CD14-positive monocyte (primary cell): Measurements from ENCODE around the gene BARD1. TPM values are rescaled to one million over a fixed set of nuclear protein-coding genes. Genes with fewer than 3 reads are reported as not detected.

ENCODE experiments used
- DNase-seq, 3 donors: peaks; one replicate each; pipeline ENCODE4 v3.0.0-alpha.2; 2011 to 2022
- H2AFZ ChIP-seq: 2 replicates; pipeline ENCODE4 v1.6.0; 2012; ENCODE audit warnings: mild to moderate bottlenecking, low read depth, low read length, inconsistent platforms; ENCODE audit not compliant: insufficient read depth, poor library complexity, severe bottlenecking
- H3K27ac ChIP-seq, 2 donors: 1 replicate in 1 of 2; 2 replicates in 1 of 2; pipeline ENCODE4 v1.5.1; 2012 to 2013; ENCODE audit warnings: low read length in 2 of 2, control low read depth in 1 of 2, inconsistent platforms in 1 of 2, low read depth in 1 of 2, mild to moderate bottlenecking in 1 of 2
- H3K27me3 ChIP-seq, 2 donors: one replicate each; pipeline versions ENCODE4 v1.6.0 to v1.6.1; 2011 to 2013; ENCODE audit warnings: low read length in 2 of 2; ENCODE audit not compliant: control insufficient read depth in 2 of 2, insufficient read depth in 2 of 2
- H3K36me3 ChIP-seq, 2 donors: replicated peaks in 1 of 2; 1 replicate in 1 of 2; 2 replicates in 1 of 2; pipeline versions ENCODE4 v1.5.1 to v1.6.1; 2012 to 2013; ENCODE audit warnings: low read length in 2 of 2, control low read depth in 1 of 2, inconsistent platforms in 1 of 2, mild to moderate bottlenecking in 1 of 2; ENCODE audit not compliant: insufficient read depth in 2 of 2, control insufficient read depth in 1 of 2
- H3K4me1 ChIP-seq, 2 donors: 1 replicate in 1 of 2; 2 replicates in 1 of 2; pipeline versions ENCODE4 v1.5.1 to v1.6.1; 2012 to 2013; ENCODE audit warnings: low read length in 2 of 2, control low read depth in 1 of 2, inconsistent platforms in 1 of 2, mild to moderate bottlenecking in 1 of 2, moderate library complexity in 1 of 2; ENCODE audit not compliant: insufficient read depth in 2 of 2, control insufficient read depth in 1 of 2
- H3K4me2 ChIP-seq: replicated peaks from 2 replicates; pipeline ENCODE3; 2012; ENCODE audit warnings: low read length, moderate library complexity, mild to moderate bottlenecking; ENCODE audit not compliant: poor library complexity, severe bottlenecking; ENCODE audit errors: extremely low read depth
- H3K4me3 ChIP-seq, 3 experiments: fragments of 200-600 bp in 1 of 3; sonication (generic) in 1 of 3; replicated peaks in 1 of 3; 1 replicate in 2 of 3; 2 replicates in 1 of 3; pipeline ENCODE4 v1.5.1; 2011 to 2013; ENCODE audit warnings: low read length in 3 of 3, mild to moderate bottlenecking in 3 of 3, control low read depth in 2 of 3, low read depth in 2 of 3, inconsistent platforms in 1 of 3, moderate library complexity in 1 of 3
- H3K79me2 ChIP-seq: 2 replicates; pipeline ENCODE4 v1.6.0; 2012; ENCODE audit warnings: mild to moderate bottlenecking, control low read depth, inconsistent platforms, low read length, moderate library complexity; ENCODE audit not compliant: insufficient read depth
- H3K9ac ChIP-seq: 2 replicates; pipeline ENCODE4 v1.6.0; 2017; ENCODE audit warnings: low read length, mild to moderate bottlenecking; ENCODE audit not compliant: insufficient read depth, poor library complexity, severe bottlenecking
- H3K9me3 ChIP-seq, 2 donors: replicated peaks in 1 of 2; 1 replicate in 1 of 2; 2 replicates in 1 of 2; pipeline versions ENCODE4 v1.5.1 to v1.6.1; 2012 to 2013; ENCODE audit warnings: low read length in 2 of 2, control low read depth in 1 of 2; ENCODE audit not compliant: control insufficient read depth in 1 of 2, insufficient read depth in 1 of 2
- H4K20me1 ChIP-seq: 2 replicates; pipeline ENCODE4 v1.6.0; 2012; ENCODE audit warnings: mild to moderate bottlenecking, low read length, control low read depth, moderate library complexity; ENCODE audit not compliant: insufficient read depth
- H3K27ac Mint-ChIP-seq, 7 donors: one replicate each; pipeline ENCODE4 v1.8.0; 2020; ENCODE audit warnings: mild to moderate bottlenecking in 7 of 7, mixed read lengths in 7 of 7, moderate library complexity in 6 of 7, inconsistent platforms in 2 of 7
- H3K27me3 Mint-ChIP-seq, 3 donors: one replicate each; pipeline ENCODE4 v1.8.0; 2021 to 2022; ENCODE audit warnings: low read depth in 3 of 3, mild to moderate bottlenecking in 3 of 3, mixed read lengths in 3 of 3, moderate library complexity in 3 of 3, inconsistent platforms in 1 of 3
- H3K36me3 Mint-ChIP-seq, 2 donors: one replicate each; pipeline ENCODE4 v1.8.0; 2020; ENCODE audit warnings: mixed read lengths in 2 of 2, inconsistent platforms in 1 of 2, mild to moderate bottlenecking in 1 of 2
- H3K4me1 Mint-ChIP-seq: one replicate; pipeline ENCODE4 v1.8.0; 2020; ENCODE audit warnings: mild to moderate bottlenecking, mixed read lengths
- H3K4me3 Mint-ChIP-seq, 2 donors: one replicate each; pipeline ENCODE4 v1.8.0; 2020; ENCODE audit warnings: mild to moderate bottlenecking in 2 of 2, mixed read lengths in 2 of 2, moderate library complexity in 1 of 2
- H3K9me3 Mint-ChIP-seq, 7 donors: one replicate each; pipeline ENCODE4 v1.8.0; 2020 to 2022; ENCODE audit warnings: mixed read lengths in 7 of 7, mild to moderate bottlenecking in 6 of 7, moderate library complexity in 6 of 7, inconsistent platforms in 2 of 7
- CTCF ChIP-seq: fragments of 200-600 bp; IDR thresholded peaks from one replicate; pipeline ENCODE4 v1.8.0; 2022; ENCODE audit warnings: antibody characterized with exemption, mild to moderate bottlenecking
- WGBS: methylation state at CpG from one replicate; pipeline ENCODE4 v1.1.5; 2013; ENCODE audit warnings: missing lambda C conversion rate; ENCODE audit not compliant: insufficient coverage; 5-methylcytosine and 5-hydroxymethylcytosine counted together
- intact Hi-C, 2 donors: fragments of 100-400 bp; cut with micrococcal nuclease; formaldehyde crosslinking; loops; one replicate each; pipeline versions ENCODE4 v1.15.0 to v1.15.1; 2023
- polyA plus RNA-seq, 3 donors: library from polyadenylated mRNA; depleted of rRNA in 1 of 3; unstranded in 2 of 3; stranded (reverse) in 1 of 3; fragments of 300-500 nt in 2 of 3; fragments of >200 nt in 1 of 3; fragmentation: Illumina TruSeq in 2 of 3; gene quantifications; 1 replicate in 2 of 3; 2 replicates in 1 of 3; pipeline ENCODE4 v1.2.3, GENCODE V29; 2012 to 2021

BARD1 gene
- polyA plus RNA-seq, 3 donors = 2.4 to 3.3 (median 2.5) TPM

DNA sequence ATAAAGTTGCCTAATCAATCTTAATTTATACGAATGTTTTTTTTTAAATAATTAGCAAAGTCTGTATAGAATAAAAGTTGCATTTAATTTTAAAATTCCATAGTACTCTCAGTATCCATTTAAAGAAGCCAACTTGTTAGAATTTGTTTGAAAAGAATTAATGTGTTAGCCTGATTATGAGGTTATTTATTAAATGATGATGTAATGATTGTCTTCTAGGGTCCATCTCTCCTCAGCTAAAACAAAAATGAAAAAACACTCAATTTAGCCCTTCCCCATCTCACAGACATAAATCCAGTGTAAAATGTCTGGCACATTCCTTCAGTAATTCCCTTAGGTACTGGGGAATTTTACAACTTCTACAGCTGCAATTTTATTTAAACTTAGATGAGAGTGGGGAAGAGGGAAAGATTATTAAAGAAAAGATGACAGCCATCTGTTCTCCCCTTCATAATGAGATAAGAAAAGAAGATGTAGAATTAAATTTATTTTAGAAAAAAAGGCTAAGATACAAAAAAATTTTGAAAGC, 68.6 kb downstream of the BARD1 start:
- Mint-ChIP-seq H3K36me3 (peaks cover 38 to 47% of the 10 kb centered on the region in 2 donors), H3K27me3 (no peaks in the 10 kb centered on the region), H3K9me3 (no peaks in the 10 kb centered on the region), H3K4me1 (no peaks in the 10 kb centered on the region), H3K27ac (no peak overlapping the region), H3K4me3 (no peak overlapping the region)
- Histone ChIP-seq H4K20me1 (no peaks in the 10 kb centered on the region), H3K27ac (no peak overlapping the region), H2AFZ (no peak overlapping the region), H3K79me2 (no peaks in the 10 kb centered on the region), H3K9me3 (no peaks in the 10 kb centered on the region), H3K36me3 (peaks cover 13 to 59% of the 10 kb centered on the region in 2 donors), H3K4me2 (no peak overlapping the region), H3K27me3 (no peaks in the 10 kb centered on the region), H3K4me3 (no peak overlapping the region), H3K9ac (no peak overlapping the region), H3K4me1 (no peaks in the 10 kb centered on the region)
- no peak for DNase-seq
- intact Hi-C loops = no loop called here
- TF ChIP-seq CTCF = no peak
- WGBS = no CpG with 5 or more reads among the region's 1 CpG

DNA sequence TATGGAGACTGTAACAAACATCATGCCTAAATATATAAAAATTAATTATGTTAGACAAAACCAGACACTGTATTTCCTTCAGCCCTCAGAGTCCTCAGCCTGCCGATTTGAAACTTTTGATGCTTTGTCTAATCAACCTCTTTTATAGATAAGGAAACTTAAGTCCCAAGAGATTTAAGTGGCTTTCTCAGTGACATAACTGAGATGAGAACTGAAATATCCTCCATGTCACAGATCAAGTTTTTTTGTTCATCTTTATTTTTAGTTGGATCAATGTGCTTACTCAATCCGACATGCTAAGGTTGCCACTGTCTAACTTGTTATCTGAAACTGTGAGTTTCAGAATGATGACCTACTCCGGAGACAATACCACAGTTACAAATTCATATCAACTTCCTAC, 72.3 kb downstream of the BARD1 start:
- no peak overlapping the region for H2AFZ ChIP-seq
- no peak overlapping the region for H3K4me3 Mint-ChIP-seq
- no CpG with 5 or more reads among the region's 3 CpGs for WGBS

More for the DNA sequence above, 72.3 kb downstream of the BARD1 start:
- H3K4me1 ChIP-seq = no peaks in the 10 kb centered on the region
- no peaks in the 10 kb centered on the region for H4K20me1 ChIP-seq
- no peak for DNase-seq
- H3K27me3 Mint-ChIP-seq = no peaks in the 10 kb centered on the region
- no peaks in the 10 kb centered on the region for H3K79me2 ChIP-seq
- no peak overlapping the region for H3K9ac ChIP-seq
- H3K9me3 ChIP-seq = no peaks in the 10 kb centered on the region
- no peak overlapping the region for H3K27ac Mint-ChIP-seq
- H3K4me2 ChIP-seq = no peak overlapping the region
- H3K36me3 ChIP-seq = peaks cover 10 to 24% of the 10 kb centered on the region in 2 donors
- intact Hi-C loops = no loop called here
- TF ChIP-seq CTCF = no peak
- no peaks in the 10 kb centered on the region for H3K27me3 ChIP-seq
- no peaks in the 10 kb centered on the region for H3K4me1 Mint-ChIP-seq
- no peak overlapping the region for H3K27ac ChIP-seq
- H3K4me3 ChIP-seq = no peak overlapping the region
- H3K36me3 Mint-ChIP-seq = peaks cover 29 to 38% of the 10 kb centered on the region in 2 donors
- H3K9me3 Mint-ChIP-seq = no peaks in the 10 kb centered on the region
